A549 (cell line): ENCODE results near the gene HSD3B7. TPM values are rescaled to one million over a fixed set of nuclear protein-coding genes. Genes with fewer than 3 reads are reported as not detected.

Experiments used
- ATAC-seq, 2 experiments: fragments of 200-7000 bp in 1 of 2; fragments of >200 bp in 1 of 2; cut with Nextera tagmentation in 1 of 2; cut with Tn5 transposase in 1 of 2; 3 replicates each; pipeline versions ENCODE4 v1.8.0 to v1.9.1; 2018 to 2020; ENCODE audit warnings: mild to moderate bottlenecking in 1 of 2, moderate library complexity in 1 of 2
- CTCF ChIA-PET: fragments of 300-600 bp; sonication (Branson Sonifier 250); formaldehyde crosslinking; extraction: SDS; loops from one replicate; lab custom pipeline; 2021; ENCODE audit warnings: antibody characterized with exemption, inconsistent platforms; lab: Yijun Ruan, JAX
- POLR2A ChIA-PET: fragments of 350-600 bp; formaldehyde crosslinking; extraction: SDS; loops from one replicate; lab custom pipeline; 2021; ENCODE audit warnings: antibody characterized with exemption, inconsistent platforms; lab: Yijun Ruan, JAX
- DNase-seq, 2 experiments: peaks; one replicate each; pipeline versions ENCODE4 v3.0.0 to v3.0.0-alpha.2; 2011 to 2016; ENCODE audit warnings: low read depth in 1 of 2, low spot score in 1 of 2
- FAIRE-seq: peaks from 2 replicates; lab custom pipeline; 2011; peaks lifted over from hg19 to GRCh38; lab: Jason Lieb, UNC
- H3K27ac ChIP-seq, 2 experiments: fragments of >200 bp; sonication (Bioruptor Twin); formaldehyde crosslinking; 3 replicates each; pipeline ENCODE4 v1.5.1; 2016 to 2017
- H3K4me1 ChIP-seq: fragments of >200 bp; sonication (Bioruptor Twin); formaldehyde crosslinking; 3 replicates; pipeline ENCODE4 v1.6.1; 2016
- H3K4me2 ChIP-seq: fragments of >200 bp; sonication (Bioruptor Twin); formaldehyde crosslinking; 3 replicates; pipeline ENCODE4 v1.6.1; 2016
- H3K4me3 ChIP-seq: fragments of >200 bp; sonication (Bioruptor Twin); formaldehyde crosslinking; 3 replicates; pipeline ENCODE4 v1.5.1; 2016
- H3K9me3 ChIP-seq: fragments of >200 bp; sonication (Bioruptor Twin); formaldehyde crosslinking; 3 replicates; pipeline ENCODE4 v1.6.1; 2016
- CHD4 ChIP-seq: fragments of 200-600 bp; sonication (generic); IDR thresholded peaks from 2 replicates; pipeline ENCODE4 v1.6.1; 2016; ENCODE audit warnings: antibody characterized with exemption, mild to moderate bottlenecking, borderline replicate concordance
- EHMT2 ChIP-seq: fragments of 200-600 bp; sonication (generic); IDR thresholded peaks from 2 replicates; pipeline ENCODE4 v1.6.1; 2016; ENCODE audit warnings: antibody characterized with exemption, low read depth, mild to moderate bottlenecking, moderate library complexity
- FOSL2 ChIP-seq, 2 experiments: fragments of 450-650 bp in 1 of 2; fragments of >200 bp in 1 of 2; sonication (Bioruptor Twin) in 1 of 2; formaldehyde crosslinking; IDR thresholded peaks; 2 replicates each; pipeline versions ENCODE4 v1.5.0 to v1.6.1; 2016 to 2020; ENCODE audit warnings: mild to moderate bottlenecking in 1 of 2, moderate library complexity in 1 of 2
- FOXS1 ChIP-seq: fragments of 250-450 bp; sonication (Bioruptor Pico); IDR thresholded peaks from 2 replicates; pipeline ENCODE4 v1.5.0; 2020; ENCODE audit warnings: mild to moderate bottlenecking, moderate library complexity
- HDAC2 ChIP-seq: fragments of 200-600 bp; sonication (generic); IDR thresholded peaks from 2 replicates; pipeline ENCODE4 v1.6.1; 2016
- HOXB5 ChIP-seq: fragments of 250-450 bp; sonication (Bioruptor Pico); IDR thresholded peaks from 2 replicates; pipeline ENCODE4 v1.5.0; 2020; ENCODE audit warnings: mild to moderate bottlenecking, moderate library complexity
- JUN ChIP-seq, 2 experiments: fragments of >200 bp; sonication (Bioruptor Twin); formaldehyde crosslinking; IDR thresholded peaks; 2 replicates in 1 of 2; 3 replicates in 1 of 2; pipeline ENCODE4 v1.6.1; 2016 to 2017
- KDM1A ChIP-seq: fragments of 200-600 bp; sonication (generic); IDR thresholded peaks from 2 replicates; pipeline ENCODE4 v1.6.1; 2016; ENCODE audit warnings: low read depth, mild to moderate bottlenecking
- MAFK ChIP-seq: fragments of 450-650 bp; IDR thresholded peaks from 2 replicates; pipeline ENCODE4 v1.6.1; 2014; ENCODE audit not compliant: partially characterized antibody
- NPAS2 ChIP-seq: fragments of 250-450 bp; sonication (Bioruptor Pico); IDR thresholded peaks from 2 replicates; pipeline ENCODE4 v1.8.0; 2022; ENCODE audit warnings: mild to moderate bottlenecking, moderate library complexity, borderline replicate concordance
- POLR2A ChIP-seq: IDR thresholded peaks from 2 replicates; pipeline ENCODE4 v1.6.1; 2012; ENCODE audit warnings: mild to moderate bottlenecking, low read length
- POLR2AphosphoS2 ChIP-seq: conservative IDR thresholded peaks from 2 replicates; pipeline ENCODE4 v1.6.1; 2012; ENCODE audit warnings: low read length, improper control_type of control experiment, inconsistent platforms
- RAD21 ChIP-seq, 2 experiments: fragments of >200 bp in 1 of 2; sonication (Bioruptor Twin) in 1 of 2; formaldehyde crosslinking in 1 of 2; IDR thresholded peaks in 1 of 2; conservative IDR thresholded peaks in 1 of 2; 2 replicates in 1 of 2; 3 replicates in 1 of 2; pipeline ENCODE4 v1.6.1; 2012 to 2018; ENCODE audit warnings: inconsistent platforms in 1 of 2
- SREBF2 ChIP-seq: fragments of 450-650 bp; IDR thresholded peaks from 2 replicates; pipeline ENCODE4 v1.6.1; 2014; ENCODE audit warnings: mild to moderate bottlenecking, moderate library complexity
- ZFP36 ChIP-seq: fragments of 450-650 bp; IDR thresholded peaks from 2 replicates; pipeline ENCODE4 v1.6.1; 2014; ENCODE audit warnings: borderline replicate concordance; ENCODE audit not compliant: partially characterized antibody
- ZNF302 ChIP-seq: fragments of 250-450 bp; sonication (Bioruptor Pico); IDR thresholded peaks from 2 replicates; pipeline ENCODE4 v1.9.0; 2021; ENCODE audit warnings: inconsistent platforms, mild to moderate bottlenecking, moderate library complexity
- WGBS: methylation state at CpG from one replicate; pipeline ENCODE4 v1.1.6; 2017; ENCODE audit errors: missing lambda C conversion rate; 5-methylcytosine and 5-hydroxymethylcytosine counted together
- polyA plus RNA-seq, 4 experiments: library from polyadenylated mRNA; depleted of rRNA in 3 of 4; stranded (reverse); fragments of >200 nt; fragmentation: RNase III in 1 of 4; extraction: RNeasy Plus Mini Kit Qiagen cat#74134 plus additional on column Dnase treatment in 1 of 4; gene quantifications; 2 replicates in 3 of 4; 3 replicates in 1 of 4; pipeline ENCODE4 v1.2.3, GENCODE V29; 2011 to 2017
- TF ChIP-seq, protein P1 (sequence below): fragments of 250-450 bp; sonication (Bioruptor Pico); IDR thresholded peaks from 2 replicates; pipeline ENCODE4 v1.5.0; 2020; ENCODE audit warnings: low read depth, mild to moderate bottlenecking, moderate library complexity

HSD3B7 gene
- polyA plus RNA-seq, 2 of the 4 experiments (the other 2 are of a cell fraction): 10.5 to 19.7 TPM

DNA sequence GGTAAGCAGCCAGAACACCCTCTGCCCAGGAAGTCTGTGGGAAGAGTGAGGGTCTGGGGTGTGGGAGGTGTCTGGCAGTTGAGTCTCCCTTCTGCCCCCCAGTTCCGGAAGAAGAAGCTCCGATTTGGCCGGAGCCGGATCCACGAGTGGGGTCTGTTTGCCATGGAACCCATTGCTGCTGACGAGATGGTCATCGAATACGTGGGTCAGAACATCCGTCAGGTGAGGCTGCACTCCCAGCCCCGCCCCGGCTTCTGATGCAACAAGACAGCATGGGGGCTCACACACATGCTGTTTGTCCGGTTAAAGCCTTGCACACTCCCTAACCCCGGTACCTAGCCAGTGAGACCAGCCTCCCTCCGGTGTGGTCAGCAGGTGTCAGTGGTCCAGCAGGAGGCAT is 4.0 kb upstream of the HSD3B7 start:
- no peaks in the 10 kb centered on the region for H3K9me3 ChIP-seq
- no peak overlapping the region for H3K4me2 ChIP-seq
- ATAC-seq: no peak
- ChIA-PET POLR2A (no interaction called here), CTCF (interaction anchor here (0.7 to 7.8 kb wide), 4 partner anchors 116 to 480 kb away, joined by 3 to 97 read pairs (median 41); partner anchors contain the start of gene VKORC1)
- no peak for TF ChIP-seq SREBF2
- no peak for TF ChIP-seq ZNF302 (CRISPR knock-in tag)
- TF ChIP-seq KDM1A: no peak
- TF ChIP-seq, protein P1, sequence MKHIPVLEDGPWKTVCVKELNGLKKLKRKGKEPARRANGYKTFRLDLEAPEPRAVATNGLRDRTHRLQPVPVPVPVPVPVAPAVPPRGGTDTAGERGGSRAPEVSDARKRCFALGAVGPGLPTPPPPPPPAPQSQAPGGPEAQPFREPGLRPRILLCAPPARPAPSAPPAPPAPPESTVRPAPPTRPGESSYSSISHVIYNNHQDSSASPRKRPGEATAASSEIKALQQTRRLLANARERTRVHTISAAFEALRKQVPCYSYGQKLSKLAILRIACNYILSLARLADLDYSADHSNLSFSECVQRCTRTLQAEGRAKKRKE (CRISPR knock-in tag): no peak
- TF ChIP-seq ZFP36: no peak
- TF ChIP-seq HDAC2: no peak
- TF ChIP-seq MAFK: no peak
- H3K4me1 ChIP-seq: peaks cover 12% of the 10 kb centered on the region
- no peak for DNase-seq
- no peak for FAIRE-seq
- H3K4me3 ChIP-seq: no peak overlapping the region
- 97% methylated on average over 14 of the region's 14 CpGs for WGBS
- no peak overlapping the region for H3K27ac ChIP-seq

DNA sequence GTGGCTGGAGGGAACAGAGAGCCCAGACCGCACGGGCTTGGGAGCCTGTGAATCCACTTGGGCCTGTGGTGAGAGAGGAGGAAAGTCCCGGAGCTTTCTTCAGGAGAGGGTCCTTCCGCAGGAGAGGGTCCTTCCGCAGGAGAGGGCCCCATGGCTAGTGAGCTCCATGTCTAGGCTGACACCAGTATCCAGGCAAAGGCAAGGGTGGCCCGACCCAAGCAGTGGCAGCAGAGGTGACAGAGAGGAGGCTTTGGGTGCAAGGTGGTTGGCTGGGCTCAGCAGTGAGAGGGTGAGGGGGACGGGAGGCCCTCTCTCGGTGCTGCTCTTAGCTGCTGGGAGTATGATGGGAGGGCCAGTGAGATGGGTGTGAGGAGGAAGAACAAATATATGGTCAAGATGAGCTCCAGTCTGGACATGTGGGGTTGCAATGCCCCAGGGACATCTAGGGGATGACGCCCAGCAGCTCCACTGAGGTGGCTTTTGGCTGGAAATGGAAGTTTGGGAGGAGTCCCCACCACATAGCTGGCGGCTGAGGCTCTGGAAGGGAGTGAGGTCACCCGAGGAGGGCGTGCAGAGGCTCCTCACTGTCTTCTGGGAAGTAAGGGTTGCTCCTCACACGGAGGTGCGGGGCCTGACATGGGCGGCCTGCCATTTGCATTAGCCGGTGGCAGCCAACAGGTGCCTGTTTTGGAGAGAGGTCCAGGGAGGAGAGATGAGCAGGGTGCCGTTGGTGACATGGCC is 2.3 kb upstream of the HSD3B7 start:
- 86% methylated on average over 17 of the region's 17 CpGs for WGBS
- DNase-seq: no peak
- ChIA-PET CTCF (interaction anchor here (0.7 to 7.8 kb wide), 11 partner anchors 13 to 886 kb away, joined by 3 to 97 read pairs (median 11); partner anchors contain the start of genes VKORC1, ZNF668 and ZNF843), POLR2A (interaction anchor here (0.7 to 1.1 kb wide), 3 partner anchors 14 to 197 kb away, joined by 3 read pairs; partner anchors contain the start of gene FUS)
- no peak for FAIRE-seq
- Histone ChIP-seq H3K4me2 (no peak overlapping the region), H3K9me3 (no peaks in the 10 kb centered on the region), H3K27ac (no peak overlapping the region), H3K4me3 (no peak overlapping the region), H3K4me1 (peaks cover 13% of the 10 kb centered on the region)
- no peak for TF ChIP-seq EHMT2
- TF ChIP-seq HDAC2: no peak
- ATAC-seq: no peak

DNA sequence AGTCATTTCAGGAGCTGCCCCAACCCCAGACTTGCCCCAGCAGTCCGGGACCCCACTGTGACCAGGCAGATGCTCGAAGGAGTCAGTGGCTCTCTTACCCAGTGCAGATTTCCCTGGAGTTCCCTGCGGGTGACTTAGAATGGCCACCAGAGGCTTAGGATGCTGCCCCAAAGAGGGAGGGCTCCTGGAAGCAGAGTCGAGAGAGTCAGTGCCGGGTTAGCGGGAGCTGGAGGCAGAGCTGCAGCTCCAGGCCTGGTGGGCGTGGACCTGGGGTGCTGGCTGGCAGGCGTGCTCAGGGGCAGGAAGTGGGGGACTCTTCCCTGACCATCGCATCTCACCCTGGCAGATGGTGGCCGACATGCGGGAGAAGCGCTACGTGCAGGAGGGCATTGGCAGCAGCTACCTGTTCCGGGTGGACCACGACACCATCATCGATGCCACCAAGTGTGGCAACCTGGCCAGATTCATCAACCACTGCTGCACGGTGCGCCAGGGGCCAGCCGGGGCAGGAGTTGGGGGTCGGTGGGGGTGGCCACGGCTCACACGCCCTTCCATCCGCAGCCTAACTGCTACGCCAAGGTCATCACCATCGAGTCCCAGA is 1.6 kb upstream of the HSD3B7 start:
- CTCF ChIA-PET: interaction anchor here (0.8 to 7.8 kb wide), 19 partner anchors 14 to 885 kb away, joined by 3 to 97 read pairs (median 12); partner anchors contain the start of genes STX4, VKORC1 and ZNF843
- WGBS: 91% methylated on average over 17 of the region's 25 CpGs
- POLR2A ChIA-PET: interaction anchor here (0.9 to 1.1 kb wide), 2 partner anchors 68 to 196 kb away, joined by 3 read pairs; partner anchors contain the start of gene FUS
- DNase-seq: no peak
- H3K9me3 ChIP-seq: no peaks in the 10 kb centered on the region
- FAIRE-seq: no peak
- H3K4me3 ChIP-seq: no peak overlapping the region
- no peak overlapping the region for H3K4me2 ChIP-seq
- no peak for TF ChIP-seq FOXS1
- no peak for TF ChIP-seq RAD21 (conservative IDR thresholded peaks at IDR 0.05 in 1 of 2, IDR thresholded peaks at IDR 0.05 in 1 of 2)
- no peak for TF ChIP-seq FOSL2 (IDR thresholded peaks at IDR 0.05)
- TF ChIP-seq FOSL2 (CRISPR knock-in tag; IDR thresholded peaks at IDR 0.05): no peak
- no peak for TF ChIP-seq JUN (IDR thresholded peaks at IDR 0.05)
- TF ChIP-seq POLR2A: no peak
- no peak for TF ChIP-seq NPAS2 (CRISPR knock-in tag)
- TF ChIP-seq, protein P1 (CRISPR knock-in tag): no peak
- TF ChIP-seq HOXB5: no peak
- no peak for TF ChIP-seq POLR2AphosphoS2
- TF ChIP-seq CHD4: no peak
- H3K4me1 ChIP-seq: peaks cover 13% of the 10 kb centered on the region
- no peak overlapping the region for H3K27ac ChIP-seq
- no peak for ATAC-seq
